KOPT-K1 (cell line): Measurements from ENCODE around the gene SUPT5H.

ENCODE experiments used
- H3K27ac ChIP-seq: fragments of 200-600 bp; sonication (generic); 2 replicates; pipeline ENCODE4 v1.5.1; 2016; ENCODE audit warnings: antibody characterized with exemption, mild to moderate bottlenecking, low read depth, low read length; ENCODE audit not compliant: poor library complexity, severe bottlenecking
- H3K36me3 ChIP-seq: fragments of 200-600 bp; sonication (generic); 2 replicates; pipeline ENCODE4 v1.5.1; 2017; ENCODE audit warnings: antibody characterized with exemption, mild to moderate bottlenecking, low read length, moderate library complexity; ENCODE audit not compliant: insufficient read depth
- H3K9me3 ChIP-seq: fragments of 200-600 bp; sonication (generic); 2 replicates; pipeline ENCODE4 v1.5.1; 2017; ENCODE audit warnings: antibody characterized with exemption, low read length, mild to moderate bottlenecking; ENCODE audit not compliant: insufficient read depth, poor library complexity, severe bottlenecking

SUPT5H gene

GRCh38 chr19:39502640-39503417 is 57.4 kb downstream of the SUPT5H start:
- no peaks in the 10 kb centered on the region for H3K9me3 ChIP-seq
- H3K36me3 ChIP-seq = no peaks in the 10 kb centered on the region
- no peak overlapping the region for H3K27ac ChIP-seq

DNA sequence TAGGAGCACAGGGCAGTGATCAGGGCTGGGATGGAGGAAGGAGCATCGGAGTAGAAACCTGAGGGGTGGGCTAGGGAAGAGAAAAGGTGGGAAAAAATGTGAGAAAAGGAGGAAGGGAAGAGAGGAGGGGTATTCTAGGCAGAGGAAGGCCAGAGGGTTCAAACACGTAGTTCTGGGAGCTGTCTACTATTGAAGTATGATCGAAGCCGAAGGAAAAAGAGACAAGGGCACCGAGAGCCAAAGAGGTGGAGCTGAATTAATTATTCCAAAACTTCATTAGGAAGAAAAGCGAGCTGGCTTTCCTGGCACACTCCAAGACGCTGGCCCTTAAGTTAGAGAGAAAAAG is 61.2 kb downstream of the SUPT5H start:
- Histone ChIP-seq H3K27ac (no peak overlapping the region), H3K36me3 (no peaks in the 10 kb centered on the region), H3K9me3 (no peaks in the 10 kb centered on the region)

DNA sequence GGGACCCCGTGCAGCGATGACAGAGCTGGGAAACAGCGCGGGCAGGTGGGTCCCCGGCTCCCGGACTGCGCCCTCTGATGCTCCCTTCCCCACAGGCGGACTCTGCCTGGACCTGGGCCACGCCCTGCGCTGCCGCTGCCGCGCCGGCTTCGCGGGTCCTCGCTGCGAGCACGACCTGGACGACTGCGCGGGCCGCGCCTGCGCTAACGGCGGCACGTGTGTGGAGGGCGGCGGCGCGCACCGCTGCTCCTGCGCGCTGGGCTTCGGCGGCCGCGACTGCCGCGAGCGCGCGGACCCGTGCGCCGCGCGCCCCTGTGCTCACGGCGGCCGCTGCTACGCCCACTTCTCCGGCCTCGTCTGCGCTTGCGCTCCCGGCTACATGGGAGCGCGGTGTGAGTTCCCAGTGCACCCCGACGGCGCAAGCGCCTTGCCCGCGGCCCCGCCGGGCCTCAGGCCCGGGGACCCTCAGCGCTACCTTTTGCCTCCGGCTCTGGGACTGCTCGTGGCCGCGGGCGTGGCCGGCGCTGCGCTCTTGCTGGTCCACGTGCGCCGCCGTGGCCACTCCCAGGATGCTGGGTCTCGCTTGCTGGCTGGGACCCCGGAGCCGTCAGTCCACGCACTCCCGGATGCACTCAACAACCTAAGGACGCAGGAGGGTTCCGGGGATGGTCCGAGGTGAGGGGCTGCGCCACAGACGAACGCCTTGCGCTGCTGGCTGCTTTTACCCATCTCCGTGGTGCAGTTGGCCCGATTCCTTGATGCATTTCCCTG is 61.7 kb downstream of the SUPT5H start:
- no peaks in the 10 kb centered on the region for H3K9me3 ChIP-seq
- H3K27ac ChIP-seq = peak overlapping the region; percentile 23
- H3K36me3 ChIP-seq = no peaks in the 10 kb centered on the region

DNA sequence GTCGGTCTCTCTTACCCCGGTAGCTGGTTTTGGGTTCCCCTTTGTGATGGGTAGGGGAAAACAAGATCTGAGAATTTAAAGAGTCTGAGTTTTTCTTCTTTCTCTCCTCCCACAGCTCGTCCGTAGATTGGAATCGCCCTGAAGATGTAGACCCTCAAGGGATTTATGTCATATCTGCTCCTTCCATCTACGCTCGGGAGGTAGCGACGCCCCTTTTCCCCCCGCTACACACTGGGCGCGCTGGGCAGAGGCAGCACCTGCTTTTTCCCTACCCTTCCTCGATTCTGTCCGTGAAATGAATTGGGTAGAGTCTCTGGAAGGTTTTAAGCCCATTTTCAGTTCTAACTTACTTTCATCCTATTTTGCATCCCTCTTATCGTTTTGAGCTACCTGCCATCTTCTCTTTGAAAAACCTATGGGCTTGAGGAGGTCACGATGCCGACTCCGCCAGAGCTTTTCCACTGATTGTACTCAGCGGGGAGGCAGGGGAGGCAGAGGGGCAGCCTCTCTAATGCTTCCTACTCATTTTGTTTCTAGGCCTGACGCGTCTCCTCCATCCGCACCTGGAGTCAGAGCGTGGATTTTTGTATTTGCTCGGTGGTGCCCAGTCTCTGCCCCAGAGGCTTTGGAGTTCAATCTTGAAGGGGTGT is 62.5 kb downstream of the SUPT5H start:
- Histone ChIP-seq H3K27ac (no peak overlapping the region), H3K36me3 (no peaks in the 10 kb centered on the region), H3K9me3 (no peaks in the 10 kb centered on the region)

- no peak overlapping the region for H3K27ac ChIP-seq
- H3K9me3 ChIP-seq = no peaks in the 10 kb centered on the region
- no peaks in the 10 kb centered on the region for H3K36me3 ChIP-seq
These were observed 63.2 kb downstream of the SUPT5H start for GRCh38 chr19:39508629-39509028.

DNA sequence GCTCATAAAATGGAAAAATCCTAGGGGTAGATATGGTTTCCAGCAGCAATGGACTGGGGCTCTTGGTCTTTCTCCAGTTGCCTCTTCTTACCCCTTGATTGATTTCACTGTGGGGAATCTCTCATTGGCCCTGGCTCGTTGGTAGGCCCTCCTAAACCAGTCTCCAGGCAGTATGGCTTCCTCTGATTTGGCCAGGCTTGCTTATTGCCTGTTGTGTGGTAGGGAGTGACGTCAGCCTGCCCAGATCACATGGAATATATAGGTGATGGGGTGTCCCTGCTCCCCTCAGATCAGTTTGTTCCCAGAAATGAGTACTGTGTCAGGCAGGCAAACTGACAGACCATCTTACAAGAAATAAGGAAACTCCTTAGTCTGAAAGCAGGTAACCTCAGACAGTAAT is 63.9 kb downstream of the SUPT5H start:
- H3K9me3 ChIP-seq = no peaks in the 10 kb centered on the region
- no peak overlapping the region for H3K27ac ChIP-seq
- no peaks in the 10 kb centered on the region for H3K36me3 ChIP-seq

DNA sequence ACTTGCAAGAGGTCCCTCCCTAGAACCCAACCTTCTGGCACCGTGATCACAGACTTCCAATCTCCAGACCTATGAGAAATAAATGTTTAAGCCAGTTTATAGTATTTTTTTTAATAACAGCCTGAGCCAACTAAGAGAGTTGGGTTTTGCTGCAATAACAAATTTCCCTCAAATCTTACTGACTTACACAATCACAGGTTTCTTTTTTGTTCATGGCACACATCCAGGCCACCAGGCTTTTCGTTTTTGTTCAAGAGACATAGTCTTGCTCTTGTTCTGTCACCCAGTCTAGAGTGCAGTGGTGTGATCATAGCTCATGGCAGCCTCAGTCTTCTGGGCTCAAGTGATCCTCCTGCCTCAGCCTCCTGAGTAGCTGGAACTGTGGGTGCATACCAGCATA is 67.6 kb downstream of the SUPT5H start:
- Histone ChIP-seq H3K9me3 (no peaks in the 10 kb centered on the region), H3K27ac (no peak overlapping the region), H3K36me3 (no peaks in the 10 kb centered on the region)

DNA sequence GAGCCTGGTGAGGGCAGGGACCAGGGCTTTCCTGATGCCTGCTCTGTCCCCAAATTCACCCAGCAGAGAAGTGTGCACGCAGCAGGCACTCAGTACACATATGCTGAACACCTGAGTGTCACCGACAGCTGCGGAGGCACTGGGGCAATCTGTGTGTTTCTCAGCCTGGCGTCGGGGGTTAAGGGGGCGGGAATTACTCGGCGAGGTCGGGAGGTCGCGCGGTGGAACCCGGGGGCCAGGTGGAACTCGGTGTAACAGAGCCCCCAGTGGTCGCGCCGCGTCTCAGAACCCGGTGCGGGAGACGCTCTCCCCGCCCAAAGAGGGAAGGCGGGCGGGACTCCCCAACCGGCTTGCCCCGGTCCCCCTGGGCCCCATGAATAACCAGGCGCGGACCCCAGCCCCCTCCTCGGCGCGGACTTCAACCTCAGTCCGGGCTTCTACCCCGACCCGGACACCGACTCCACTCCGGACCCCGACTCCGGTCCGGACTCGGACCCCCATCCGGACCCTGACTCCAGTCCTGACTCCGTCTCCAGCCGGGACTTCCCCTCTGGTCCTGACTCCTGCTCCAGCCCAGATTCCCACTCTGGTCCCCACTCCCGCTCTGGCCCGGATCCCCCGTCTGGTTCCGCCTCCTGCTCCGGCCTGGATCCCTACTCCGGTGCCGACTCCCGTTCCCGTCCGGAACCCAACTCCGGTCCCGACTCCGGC is 69.6 kb downstream of the SUPT5H start, which contains the start of gene SELENOV:
Gene SELENOV (plus strand): TSS at position 300 of the 711 bp plus-strand sequence. CDS start 74 bp downstream, at position 374.
- Histone ChIP-seq H3K27ac (no peak within 1 kb of the TSS), H3K36me3 (no peaks in the 10 kb centered on the region), H3K9me3 (no peaks in the 10 kb centered on the region)

DNA sequence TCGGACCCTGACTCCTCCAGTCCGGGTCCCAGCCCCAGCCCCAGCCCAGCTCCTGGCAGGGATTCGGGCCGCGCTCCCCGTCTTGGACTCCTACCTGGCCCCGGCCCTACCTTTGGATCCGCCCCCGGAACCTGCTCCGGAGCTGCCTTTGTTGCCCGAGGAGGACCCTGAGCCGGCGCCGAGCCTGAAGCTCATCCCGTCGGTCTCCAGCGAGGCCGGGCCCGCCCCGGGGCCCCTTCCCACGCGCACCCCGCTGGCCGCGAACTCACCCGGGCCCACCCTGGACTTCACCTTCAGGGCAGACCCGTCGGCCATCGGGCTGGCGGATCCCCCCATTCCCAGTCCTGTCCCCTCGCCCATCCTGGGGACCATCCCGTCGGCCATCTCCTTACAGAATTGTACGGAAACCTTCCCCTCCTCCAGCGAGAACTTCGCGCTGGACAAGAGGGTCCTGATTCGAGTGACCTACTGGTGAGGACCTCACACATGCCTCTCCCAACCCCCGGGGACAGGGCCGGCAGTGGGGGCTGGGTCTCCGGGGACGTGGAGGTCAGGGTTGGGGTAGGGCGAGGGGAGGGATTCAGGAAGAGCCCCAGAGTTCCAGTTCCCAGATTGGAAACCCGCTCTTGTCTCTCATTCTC is 70.3 kb downstream of the SUPT5H start:
- Histone ChIP-seq H3K36me3 (no peaks in the 10 kb centered on the region), H3K27ac (no peak overlapping the region), H3K9me3 (no peaks in the 10 kb centered on the region)

DNA sequence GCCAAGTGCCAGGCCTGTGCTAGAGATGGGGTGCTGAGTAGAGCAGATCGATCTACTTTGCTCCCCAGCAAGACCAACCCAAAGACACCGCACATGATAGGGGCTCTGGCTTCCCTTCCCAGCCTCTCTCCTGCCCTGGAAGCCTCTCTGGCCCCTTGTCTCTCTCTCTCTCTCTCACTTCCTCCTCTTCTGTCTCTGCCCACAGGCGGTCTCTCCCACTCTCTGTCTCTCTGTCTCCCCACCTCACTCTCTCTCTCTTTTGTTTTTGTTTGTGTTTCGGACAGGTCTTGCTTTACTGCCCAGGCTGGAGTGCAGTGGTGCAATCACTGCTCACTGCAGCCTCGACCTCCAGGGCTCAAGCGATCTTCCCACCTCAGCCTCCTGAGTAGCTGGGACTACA is 70.9 kb downstream of the SUPT5H start:
- H3K9me3 ChIP-seq = no peaks in the 10 kb centered on the region
- H3K36me3 ChIP-seq = no peaks in the 10 kb centered on the region
- no peak overlapping the region for H3K27ac ChIP-seq

DNA sequence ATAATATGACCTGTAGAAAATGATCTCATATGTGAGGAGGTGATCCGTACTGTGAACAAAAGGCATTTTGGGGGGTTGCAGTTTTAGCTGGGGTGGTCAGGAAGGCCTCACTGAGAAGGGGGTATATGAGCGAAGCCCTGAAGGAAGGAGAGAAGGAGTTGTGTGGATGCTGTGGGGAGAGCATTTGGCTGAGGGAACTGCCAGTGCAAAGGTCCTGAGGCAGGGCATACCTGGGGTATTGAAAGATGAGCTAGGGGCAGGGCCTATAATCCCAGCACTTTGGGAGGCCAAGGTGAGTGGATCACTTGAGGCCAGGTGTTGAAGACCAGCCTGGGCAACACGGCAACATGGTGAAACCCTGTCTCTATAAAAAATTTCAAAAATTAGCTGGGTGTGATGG is 72.0 kb downstream of the SUPT5H start:
- no peaks in the 10 kb centered on the region for H3K36me3 ChIP-seq
- no peaks in the 10 kb centered on the region for H3K9me3 ChIP-seq
- H3K27ac ChIP-seq = no peak overlapping the region

DNA sequence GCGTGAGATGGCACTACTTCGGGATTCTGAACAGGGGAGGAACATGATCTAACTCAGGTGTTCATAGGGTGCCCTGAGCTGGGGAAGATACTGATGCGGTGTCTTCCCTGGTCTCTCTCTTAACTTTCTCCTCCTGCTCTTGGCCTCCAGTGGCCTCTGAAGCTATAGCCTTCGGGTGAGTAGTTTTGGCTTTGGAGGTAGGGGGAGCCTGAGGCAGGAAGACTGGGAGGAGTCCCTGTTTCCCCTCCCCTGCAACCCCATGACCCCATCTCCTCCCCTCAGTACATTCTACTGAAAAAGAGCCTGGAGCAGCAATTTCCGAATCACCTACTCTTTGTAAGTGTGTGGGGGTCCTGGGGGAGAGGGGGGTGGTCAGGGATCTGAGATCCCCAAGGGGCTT is 73.1 kb downstream of the SUPT5H start:
- no peaks in the 10 kb centered on the region for H3K36me3 ChIP-seq
- H3K9me3 ChIP-seq = no peaks in the 10 kb centered on the region
- H3K27ac ChIP-seq = no peak overlapping the region

DNA sequence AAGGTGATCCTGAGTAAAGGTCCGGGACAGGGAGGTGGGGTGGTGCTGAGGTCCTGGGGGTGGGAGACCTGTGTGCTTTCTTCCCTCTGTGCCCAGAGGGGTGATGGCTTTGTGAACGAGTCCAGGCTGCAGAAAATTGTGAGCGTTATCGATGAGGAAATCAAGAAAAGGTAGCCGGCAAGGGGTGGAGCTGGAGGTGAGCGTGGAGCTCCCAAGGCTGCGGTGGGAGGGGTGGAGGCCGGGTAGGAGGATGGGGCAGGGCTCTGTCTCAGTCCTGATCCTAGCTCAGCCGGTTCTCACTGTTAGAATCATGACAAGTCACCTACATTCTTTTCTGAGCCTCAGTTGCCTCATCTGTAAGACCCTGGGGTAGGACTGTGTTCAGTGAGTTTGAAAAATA is 73.6 kb downstream of the SUPT5H start:
- Histone ChIP-seq H3K27ac (no peak overlapping the region), H3K36me3 (no peaks in the 10 kb centered on the region), H3K9me3 (no peaks in the 10 kb centered on the region)

DNA sequence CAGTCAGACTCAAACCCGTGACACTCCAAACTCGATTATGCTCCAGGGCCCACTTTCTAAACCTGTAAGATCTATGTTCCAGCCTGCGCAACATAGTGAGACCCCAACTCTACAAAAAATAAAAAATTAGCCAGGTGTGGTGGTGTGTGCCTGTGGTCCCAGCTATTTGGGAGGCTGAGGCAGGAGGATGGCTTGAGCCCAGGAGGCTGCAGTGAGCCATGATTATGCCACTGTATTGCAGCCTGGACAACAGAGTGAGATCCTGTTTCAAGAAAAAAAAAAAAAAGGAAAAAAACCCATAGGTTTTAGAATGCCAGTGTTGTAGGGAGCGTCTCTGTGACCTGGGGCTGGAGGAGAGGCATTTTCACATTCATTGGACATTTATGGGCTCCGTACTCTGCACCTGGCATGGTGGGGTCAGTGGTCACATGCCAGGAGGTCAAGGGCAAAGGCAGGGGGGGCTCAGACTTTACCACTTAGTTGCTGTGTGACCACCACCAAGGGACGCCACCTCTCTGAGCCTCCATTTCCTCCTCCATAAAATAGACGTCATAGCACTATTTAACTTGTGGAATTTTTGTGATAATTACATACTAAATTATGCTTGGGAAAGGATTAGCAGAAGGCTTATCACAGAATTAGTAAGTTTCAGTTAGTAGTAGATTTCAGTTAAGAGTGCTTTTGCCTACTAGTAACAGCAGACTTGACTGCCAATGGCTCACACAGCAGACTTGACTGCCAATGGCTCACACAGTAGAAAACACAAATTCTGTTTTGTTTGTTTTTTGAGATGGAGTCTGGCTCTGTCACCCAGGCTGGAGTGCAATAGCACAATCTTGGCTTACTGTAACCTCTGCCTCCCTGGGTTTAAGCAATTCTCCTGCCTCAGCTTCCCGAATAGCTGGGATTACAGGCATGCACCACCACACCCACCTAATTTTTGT is 75.4 kb downstream of the SUPT5H start:
- Histone ChIP-seq H3K36me3 (no peaks in the 10 kb centered on the region), H3K9me3 (no peaks in the 10 kb centered on the region), H3K27ac (no peak overlapping the region)
